Measurements from ENCODE around the gene SLC37A3. TPM values are rescaled to one million over a fixed set of nuclear protein-coding genes. Genes with fewer than 3 reads are reported as not detected.
A peak's percentile ranks its signal among the peaks of the same experiment; 100 is the strongest.

The SLC37A3 gene
- total and polyA plus RNA-seq, 2 donors (not counting 3 experiments of a cell fraction or from before 2014, with no cell fraction given) = 32.7 to 59.7 TPM

- no peak for DNase-seq (ENCODE audit: low read depth, low spot score)
- intact Hi-C loops (cut with micrococcal nuclease) = no loop called here
Observed at GRCh38 chr7:140284062-140284461, 114.3 kb downstream of the SLC37A3 start.

More at GRCh38 chr7:140284062-140284461, 114.3 kb downstream of the SLC37A3 start:
- no peak overlapping the region for H3K4me3 ChIP-seq (replicated peaks in 1 of 3; ENCODE audit: insufficient read depth in 1 of 3, low read depth in 1 of 3, low read length in 3 of 3)
- no peaks in the 10 kb centered on the region for H3K9me1 ChIP-seq (replicated peaks; ENCODE audit: control insufficient read depth, extremely low read depth, insufficient read depth, low read length)
- no peak for FAIRE-seq
- no peaks in the 10 kb centered on the region for H3K27me3 ChIP-seq (ENCODE audit: control insufficient read depth in 2 of 2, insufficient read depth in 2 of 2, low read length in 2 of 2)
- no peaks in the 10 kb centered on the region for H3K36me3 ChIP-seq (ENCODE audit: control insufficient read depth in 2 of 2, extremely low read depth in 1 of 2, insufficient read depth in 2 of 2, low read length in 2 of 2)
- H3K9me3 ChIP-seq (replicated peaks; ENCODE audit: control insufficient read depth, insufficient read depth, low read length) = no peaks in the 10 kb centered on the region
- BruUV-seq (replicated peaks) = no TSS peak
- no peak overlapping the region for H3K4me2 ChIP-seq (ENCODE audit: insufficient read depth, low read length)
- ChIA-PET POLR2A (no interaction called here), CTCF (no interaction called here)
- no peak for TF ChIP-seq POLR2A (IDR thresholded peaks at IDR 0.05; ENCODE audit: low read depth, low read length)
- no peak for TF ChIP-seq POLR2AphosphoS5 (IDR thresholded peaks at IDR 0.05; ENCODE audit: insufficient read depth, low read depth, low read length)
- TF ChIP-seq MAX (IDR thresholded peaks at IDR 0.05; ENCODE audit: insufficient read depth, insufficient read length) = no peak
- no peak for TF ChIP-seq EZH2 (IDR thresholded peaks at IDR 0.05; ENCODE audit: borderline replicate concordance, low read depth, low read length, severe bottlenecking)
- TF ChIP-seq GATA2 (IDR thresholded peaks at IDR 0.05; ENCODE audit: insufficient read depth, insufficient read length, low read depth, low read length) = no peak
- TF ChIP-seq JUN (IDR thresholded peaks at IDR 0.05; ENCODE audit: borderline replicate concordance, insufficient read depth, insufficient read length, low read depth) = no peak
- no peak for TF ChIP-seq FOS (IDR thresholded peaks at IDR 0.05; ENCODE audit: borderline replicate concordance, insufficient read depth, low read length)
- no peak for TF ChIP-seq CTCF (IDR thresholded peaks at IDR 0.05; ENCODE audit: extremely low read depth in 1 of 2, insufficient read depth in 1 of 2, low read depth in 1 of 2, low read length in 2 of 2)
- no peak for TF ChIP-seq MYC (IDR thresholded peaks at IDR 0.05; ENCODE audit: low read depth, low read length)
- dilution Hi-C loops (cut with MboI; ENCODE audit: extremely low pct_ligation_motif_present, low sequenced_read_pairs) = no loop called here
- H3K4me1 ChIP-seq (ENCODE audit: control insufficient read depth, extremely low read depth, insufficient read depth, low read length) = no peaks in the 10 kb centered on the region
- H3K79me2 ChIP-seq (ENCODE audit: control insufficient read depth, insufficient read depth, low read length) = no peaks in the 10 kb centered on the region
- no peak overlapping the region for H2AFZ ChIP-seq (ENCODE audit: low read depth, low read length)
- H4K20me1 ChIP-seq (replicated peaks; ENCODE audit: control insufficient read depth, extremely low read depth, insufficient read depth, low read length) = no peaks in the 10 kb centered on the region
- H3K9ac ChIP-seq (replicated peaks; ENCODE audit: extremely low read depth, insufficient read depth, low read length) = no peak overlapping the region
- no peak overlapping the region for H3K27ac ChIP-seq (ENCODE audit: insufficient read depth, low read depth, low read length)

Small RNAs within 50 kb of the gene (small RNA-seq; reads per million reads assigned to genes)
- gene RNA5SP247 (ENCODE audit: insufficient read depth, insufficient read length, low read depth, low replicate concordance) (not detected), gene RNA5SP248 (ENCODE audit: insufficient read depth, insufficient read length, low read depth, low replicate concordance) (7.2 reads per million, percentile 51 among the genes with 10 or more reads in this experiment)

Other genes starting within 250 kb of the SLC37A3 start
- gene KDM7A, start 221.5 kb downstream of the SLC37A3 start, total RNA-seq = 4.9 and 7.3 TPM in 2 replicates
- 1.8 and 2.4 TPM in 2 replicates for gene KDM7A, start 221.5 kb downstream of the SLC37A3 start, polyA plus RNA-seq
- gene RAB19, start 5.5 kb upstream of the SLC37A3 start, total RNA-seq = not detected in 2 replicates
- not detected in 2 replicates for gene RAB19, start 5.5 kb upstream of the SLC37A3 start, polyA plus RNA-seq
- gene MKRN1, start 81.0 kb upstream of the SLC37A3 start, total RNA-seq = 52.1 and 52.2 TPM in 2 replicates
- 18.4 and 24.9 TPM in 2 replicates for gene MKRN1, start 81.0 kb upstream of the SLC37A3 start, polyA plus RNA-seq
- gene DENND2A, start 242.3 kb upstream of the SLC37A3 start, total RNA-seq = 0.33 TPM in 1 of 2 replicates, not detected in the other
- 0.03 TPM in 1 of 2 replicates, not detected in the other for gene DENND2A, start 242.3 kb upstream of the SLC37A3 start, polyA plus RNA-seq